HEK293T (cell line): ENCODE results near the gene ARHGAP26.

Experiments
- ARNT ChIP-seq: fragments of 450-650 bp; IDR thresholded peaks from 2 replicates; pipeline ENCODE4 v1.6.1; 2017; ENCODE audit warnings: mild to moderate bottlenecking
- BHLHE40 ChIP-seq: fragments of 450-650 bp; IDR thresholded peaks from 2 replicates; pipeline ENCODE4 v1.6.1; 2016; ENCODE audit warnings: mild to moderate bottlenecking, moderate library complexity, borderline replicate concordance
- CTBP1 ChIP-seq: fragments of 450-650 bp; IDR thresholded peaks from 2 replicates; pipeline ENCODE4 v1.6.1; 2016; ENCODE audit warnings: borderline replicate concordance
- ELF4 ChIP-seq: fragments of 450-650 bp; IDR thresholded peaks from 2 replicates; pipeline ENCODE4 v1.6.1; 2017; ENCODE audit warnings: antibody characterized with exemption
- FOXK2 ChIP-seq: fragments of 450-650 bp; IDR thresholded peaks from 2 replicates; pipeline ENCODE4 v1.6.1; 2016; ENCODE audit warnings: mild to moderate bottlenecking
- FOXM1 ChIP-seq: fragments of 450-650 bp; IDR thresholded peaks from 2 replicates; pipeline ENCODE4 v1.6.1; 2017; ENCODE audit warnings: mild to moderate bottlenecking, borderline replicate concordance
- HDGF ChIP-seq: fragments of 450-650 bp; IDR thresholded peaks from 2 replicates; pipeline ENCODE4 v1.6.1; 2017; ENCODE audit warnings: antibody characterized with exemption, borderline replicate concordance
- L3MBTL2 ChIP-seq: fragments of 450-650 bp; conservative IDR thresholded peaks from 2 replicates; pipeline ENCODE4 v1.6.1; 2016; ENCODE audit warnings: mild to moderate bottlenecking
- LEF1 ChIP-seq: fragments of 450-650 bp; IDR thresholded peaks from 2 replicates; pipeline ENCODE4 v1.6.1; 2017; ENCODE audit warnings: mild to moderate bottlenecking, borderline replicate concordance
- PKNOX1 ChIP-seq: fragments of 450-650 bp; IDR thresholded peaks from 2 replicates; pipeline ENCODE4 v1.6.1; 2016
- SP1 ChIP-seq: fragments of 450-650 bp; IDR thresholded peaks from 2 replicates; pipeline ENCODE4 v1.6.1; 2017
- SUZ12 ChIP-seq: fragments of 450-650 bp; IDR thresholded peaks from 2 replicates; pipeline ENCODE4 v1.6.1; 2016; ENCODE audit warnings: mild to moderate bottlenecking
- TARDBP ChIP-seq: fragments of 450-650 bp; IDR thresholded peaks from 2 replicates; pipeline ENCODE4 v1.6.1; 2016
- ZNF384 ChIP-seq: fragments of 450-650 bp; IDR thresholded peaks from 2 replicates; pipeline ENCODE4 v1.6.1; 2016

- no peak for TF ChIP-seq CTBP1
- TF ChIP-seq ELF4, result no peak
- no peak for TF ChIP-seq BHLHE40
- TF ChIP-seq SP1, result no peak
- TF ChIP-seq TARDBP, result no peak
- TF ChIP-seq FOXM1, result no peak
- TF ChIP-seq ARNT, result no peak
- TF ChIP-seq FOXK2, result no peak
- TF ChIP-seq L3MBTL2, result no peak
- TF ChIP-seq ZNF384, result no peak
- TF ChIP-seq SUZ12, result no peak
- no peak for TF ChIP-seq PKNOX1
- TF ChIP-seq LEF1, result no peak
- TF ChIP-seq HDGF, result no peak
These were observed 6.5 kb upstream of the ARHGAP26 start for GRCh38 chr5:142763701-142764100.
